Measurements from ENCODE around the gene RPA4. TPM values are rescaled to one million over a fixed set of nuclear protein-coding genes. Genes with fewer than 3 reads are reported as not detected.

Gene RPA4
- total and polyA plus RNA-seq, 4 donors, result 0.18 to 9.8 (median 0.90) TPM

GRCh38 chrX:96907516-96908272, 24.0 kb downstream of the RPA4 start:
- Histone ChIP-seq H3K4me1 (ENCODE audit: control insufficient read depth in 5 of 5, insufficient read depth in 5 of 5, low read length in 5 of 5) (peaks cover 0 to 5% (median 0%) of the 10 kb centered on the region in 5 donors), H3K9ac (ENCODE audit: insufficient read depth in 1 of 2, low read length in 2 of 2) (no peak overlapping the region), H3K27me3 (ENCODE audit: control insufficient read depth in 3 of 3, insufficient read depth in 3 of 3, low read length in 2 of 3) (peaks cover 0 to 5% (median 0%) of the 10 kb centered on the region in 3 donors), H3K27ac (ENCODE audit: low read depth in 1 of 2, low read length in 1 of 2) (no peak overlapping the region), H3K4me3 (no peak overlapping the region), H3K9me3 (ENCODE audit: control insufficient read depth in 4 of 4, insufficient read depth in 3 of 4, low read length in 3 of 4) (no peaks in the 10 kb centered on the region), H3K36me3 (ENCODE audit: control insufficient read depth in 4 of 4, insufficient read depth in 4 of 4, low read length in 4 of 4) (no peaks in the 10 kb centered on the region)
- ATAC-seq (ENCODE audit: insufficient read depth, low FRiP score), result no peak
- no peak for TF ChIP-seq CTCF (IDR thresholded peaks at IDR 0.05; ENCODE audit: control extremely low read depth, extremely low read depth)
- 61 to 76% methylated on average over 3 of the region's 3 CpGs for WGBS, 2 donors
- DNase-seq, result peak in 2 of 3 donors; percentile 82

- WGBS, 2 donors, result 71 to 77% methylated on average over 5 of the region's 5 CpGs
- H3K9me3 ChIP-seq (ENCODE audit: control insufficient read depth in 4 of 4, insufficient read depth in 3 of 4, low read length in 3 of 4), result no peaks in the 10 kb centered on the region
- peaks cover 0 to 3% (median 0%) of the 10 kb centered on the region in 3 donors for H3K27me3 ChIP-seq (ENCODE audit: control insufficient read depth in 3 of 3, insufficient read depth in 3 of 3, low read length in 2 of 3)
- TF ChIP-seq CTCF (IDR thresholded peaks at IDR 0.05; ENCODE audit: control extremely low read depth, extremely low read depth), result no peak
- DNase-seq (peak; percentile 49 to 83 (median 79)), ATAC-seq (ENCODE audit: insufficient read depth, low FRiP score) (no peak)
- H3K4me3 ChIP-seq, result no peak overlapping the region
- H3K27ac ChIP-seq (ENCODE audit: low read depth in 1 of 2, low read length in 1 of 2), result no peak overlapping the region
- H3K36me3 ChIP-seq (ENCODE audit: control insufficient read depth in 4 of 4, insufficient read depth in 4 of 4, low read length in 4 of 4), result no peaks in the 10 kb centered on the region
- H3K4me1 ChIP-seq (ENCODE audit: control insufficient read depth in 5 of 5, insufficient read depth in 5 of 5, low read length in 5 of 5), result peaks cover 0 to 5% (median 0%) of the 10 kb centered on the region in 5 donors
- no peak overlapping the region for H3K9ac ChIP-seq (ENCODE audit: insufficient read depth in 1 of 2, low read length in 2 of 2)
Measured at GRCh38 chrX:96909291-96909690, 25.6 kb downstream of the RPA4 start.

GRCh38 chrX:96918864-96919263, 35.2 kb downstream of the RPA4 start:
- no peak overlapping the region for H3K4me3 ChIP-seq
- H3K4me1 ChIP-seq (ENCODE audit: control insufficient read depth in 5 of 5, insufficient read depth in 5 of 5, low read length in 5 of 5), result no peaks in the 10 kb centered on the region
- H3K27ac ChIP-seq (ENCODE audit: low read depth in 1 of 2, low read length in 1 of 2), result no peak overlapping the region
- H3K36me3 ChIP-seq (ENCODE audit: control insufficient read depth in 4 of 4, insufficient read depth in 4 of 4, low read length in 4 of 4), result peaks cover 0 to 2% (median 0%) of the 10 kb centered on the region in 4 donors
- H3K27me3 ChIP-seq (ENCODE audit: control insufficient read depth in 3 of 3, insufficient read depth in 3 of 3, low read length in 2 of 3), result peaks cover 0 to 26% (median 9%) of the 10 kb centered on the region in 3 donors
- WGBS, 2 donors, result 87 to 97% methylated on average over 2 of the region's 2 CpGs
- ATAC-seq (ENCODE audit: insufficient read depth, low FRiP score), result no peak
- no peak for TF ChIP-seq CTCF (IDR thresholded peaks at IDR 0.05; ENCODE audit: control extremely low read depth, extremely low read depth)
- H3K9me3 ChIP-seq (ENCODE audit: control insufficient read depth in 4 of 4, insufficient read depth in 3 of 4, low read length in 3 of 4), result no peaks in the 10 kb centered on the region
- no peak for DNase-seq
- no peak overlapping the region for H3K9ac ChIP-seq (ENCODE audit: insufficient read depth in 1 of 2, low read length in 2 of 2)
